HL-60 (cell line): ENCODE data around the gene LRRD1.

Experiments
- GABPA ChIP-seq: IDR thresholded peaks from 2 replicates; pipeline ENCODE4 v1.6.1; 2012; ENCODE audit warnings: low read depth
- POLR2AphosphoS5 ChIP-seq: IDR thresholded peaks from 2 replicates; pipeline ENCODE4 v1.6.1; 2012; ENCODE audit warnings: low read depth
- TF ChIP-seq, protein P1 (sequence below): IDR thresholded peaks from one replicate; pipeline ENCODE4 v1.5.1; 2011; ENCODE audit warnings: low read length, control low read depth, inconsistent platforms; ENCODE audit not compliant: insufficient read depth
- TF ChIP-seq, protein P2 (sequence below): IDR thresholded peaks from 2 replicates; pipeline ENCODE4 v1.6.1; 2012; ENCODE audit warnings: low read depth; ENCODE audit not compliant: insufficient replicate concordance

DNA sequence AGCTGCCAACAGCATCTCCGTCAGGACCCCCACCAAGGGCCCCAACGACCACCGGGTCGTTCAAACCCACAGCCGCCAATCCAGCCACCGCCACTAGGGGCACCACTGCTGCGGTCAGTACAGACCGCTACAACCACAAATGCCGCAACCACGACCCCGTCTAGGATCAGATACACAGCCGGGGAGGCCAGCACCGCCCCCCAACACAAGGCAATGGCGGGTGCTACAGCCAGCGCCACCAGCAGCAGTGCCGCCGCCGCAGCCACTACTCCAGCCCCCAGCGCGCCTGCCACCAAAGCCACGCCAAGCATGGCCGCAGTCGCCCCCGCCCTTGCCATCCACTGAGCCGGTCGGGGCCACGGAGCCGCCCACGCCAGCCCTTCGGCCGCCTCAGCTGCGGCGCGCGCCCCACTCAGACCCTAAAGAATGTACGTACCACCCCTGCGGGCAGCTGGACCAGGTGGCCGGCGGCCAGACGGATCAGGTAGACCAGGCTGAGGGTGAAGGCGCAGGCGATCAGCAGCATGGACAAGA lies 45.1 kb downstream of the LRRD1 start:
- TF ChIP-seq, protein P1, sequence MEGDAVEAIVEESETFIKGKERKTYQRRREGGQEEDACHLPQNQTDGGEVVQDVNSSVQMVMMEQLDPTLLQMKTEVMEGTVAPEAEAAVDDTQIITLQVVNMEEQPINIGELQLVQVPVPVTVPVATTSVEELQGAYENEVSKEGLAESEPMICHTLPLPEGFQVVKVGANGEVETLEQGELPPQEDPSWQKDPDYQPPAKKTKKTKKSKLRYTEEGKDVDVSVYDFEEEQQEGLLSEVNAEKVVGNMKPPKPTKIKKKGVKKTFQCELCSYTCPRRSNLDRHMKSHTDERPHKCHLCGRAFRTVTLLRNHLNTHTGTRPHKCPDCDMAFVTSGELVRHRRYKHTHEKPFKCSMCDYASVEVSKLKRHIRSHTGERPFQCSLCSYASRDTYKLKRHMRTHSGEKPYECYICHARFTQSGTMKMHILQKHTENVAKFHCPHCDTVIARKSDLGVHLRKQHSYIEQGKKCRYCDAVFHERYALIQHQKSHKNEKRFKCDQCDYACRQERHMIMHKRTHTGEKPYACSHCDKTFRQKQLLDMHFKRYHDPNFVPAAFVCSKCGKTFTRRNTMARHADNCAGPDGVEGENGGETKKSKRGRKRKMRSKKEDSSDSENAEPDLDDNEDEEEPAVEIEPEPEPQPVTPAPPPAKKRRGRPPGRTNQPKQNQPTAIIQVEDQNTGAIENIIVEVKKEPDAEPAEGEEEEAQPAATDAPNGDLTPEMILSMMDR = peak; percentile 69
- peak; percentile 59; the same call in 1 of the 2 replicates for TF ChIP-seq POLR2AphosphoS5
- TF ChIP-seq, protein P2, sequence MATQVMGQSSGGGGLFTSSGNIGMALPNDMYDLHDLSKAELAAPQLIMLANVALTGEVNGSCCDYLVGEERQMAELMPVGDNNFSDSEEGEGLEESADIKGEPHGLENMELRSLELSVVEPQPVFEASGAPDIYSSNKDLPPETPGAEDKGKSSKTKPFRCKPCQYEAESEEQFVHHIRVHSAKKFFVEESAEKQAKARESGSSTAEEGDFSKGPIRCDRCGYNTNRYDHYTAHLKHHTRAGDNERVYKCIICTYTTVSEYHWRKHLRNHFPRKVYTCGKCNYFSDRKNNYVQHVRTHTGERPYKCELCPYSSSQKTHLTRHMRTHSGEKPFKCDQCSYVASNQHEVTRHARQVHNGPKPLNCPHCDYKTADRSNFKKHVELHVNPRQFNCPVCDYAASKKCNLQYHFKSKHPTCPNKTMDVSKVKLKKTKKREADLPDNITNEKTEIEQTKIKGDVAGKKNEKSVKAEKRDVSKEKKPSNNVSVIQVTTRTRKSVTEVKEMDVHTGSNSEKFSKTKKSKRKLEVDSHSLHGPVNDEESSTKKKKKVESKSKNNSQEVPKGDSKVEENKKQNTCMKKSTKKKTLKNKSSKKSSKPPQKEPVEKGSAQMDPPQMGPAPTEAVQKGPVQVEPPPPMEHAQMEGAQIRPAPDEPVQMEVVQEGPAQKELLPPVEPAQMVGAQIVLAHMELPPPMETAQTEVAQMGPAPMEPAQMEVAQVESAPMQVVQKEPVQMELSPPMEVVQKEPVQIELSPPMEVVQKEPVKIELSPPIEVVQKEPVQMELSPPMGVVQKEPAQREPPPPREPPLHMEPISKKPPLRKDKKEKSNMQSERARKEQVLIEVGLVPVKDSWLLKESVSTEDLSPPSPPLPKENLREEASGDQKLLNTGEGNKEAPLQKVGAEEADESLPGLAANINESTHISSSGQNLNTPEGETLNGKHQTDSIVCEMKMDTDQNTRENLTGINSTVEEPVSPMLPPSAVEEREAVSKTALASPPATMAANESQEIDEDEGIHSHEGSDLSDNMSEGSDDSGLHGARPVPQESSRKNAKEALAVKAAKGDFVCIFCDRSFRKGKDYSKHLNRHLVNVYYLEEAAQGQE = no peak
- TF ChIP-seq GABPA = no peak
